Dermis blood vessel endothelial cell (primary cell): ENCODE data around the gene URGCP. TPM values are rescaled to one million over a fixed set of nuclear protein-coding genes. Genes with fewer than 3 reads are reported as not detected.

Experiments used
- total RNA-seq: library from RNA; depleted of rRNA; stranded (reverse); fragments of >200 nt; gene quantifications from 2 replicates; pipeline ENCODE4 v1.2.3, GENCODE V29; 2014

URGCP gene
- total RNA-seq, 1 donor from 2014 or later: 34.2 TPM

Other genes starting within 250 kb of the URGCP start
- gene COA1, start 177.1 kb downstream of the URGCP start, total RNA-seq: 37.2 and 47.3 TPM in 2 replicates
- 22.8 and 32.0 TPM in 2 replicates for gene BLVRA, start 147.9 kb downstream of the URGCP start, total RNA-seq
- 56.5 and 88.3 TPM in 2 replicates for gene MRPS24, start 37.1 kb downstream of the URGCP start, total RNA-seq
- 6.1 and 9.5 TPM in 2 replicates for gene UBE2D4, start 19.8 kb upstream of the URGCP start, total RNA-seq
- gene SPDYE1, start 91.3 kb upstream of the URGCP start, total RNA-seq: not detected in 2 replicates
- 153 and 182 TPM in 2 replicates for gene DBNL, start 138.1 kb upstream of the URGCP start, total RNA-seq
- gene PGAM2, start 159.0 kb upstream of the URGCP start, total RNA-seq: 0.19 and 0.51 TPM in 2 replicates
- gene POLM, start 175.9 kb upstream of the URGCP start, total RNA-seq: 13.9 and 16.2 TPM in 2 replicates
- 12.9 and 40.4 TPM in 2 replicates for gene AEBP1, start 197.7 kb upstream of the URGCP start, total RNA-seq
- 44.4 and 89.1 TPM in 2 replicates for gene POLD2, start 217.0 kb upstream of the URGCP start, total RNA-seq
- not detected in 2 replicates for gene MYL7, start 234.7 kb upstream of the URGCP start, total RNA-seq